ENCODE data around the gene AK5.
A peak's percentile ranks its signal among the peaks of the same experiment; 100 is the strongest.
"Not testable (repeated sequence)": the region's sequence is repeated elsewhere in the genome, so short reads cannot be mapped to it uniquely, and the experiment has no call there.

AK5 gene

DNA sequence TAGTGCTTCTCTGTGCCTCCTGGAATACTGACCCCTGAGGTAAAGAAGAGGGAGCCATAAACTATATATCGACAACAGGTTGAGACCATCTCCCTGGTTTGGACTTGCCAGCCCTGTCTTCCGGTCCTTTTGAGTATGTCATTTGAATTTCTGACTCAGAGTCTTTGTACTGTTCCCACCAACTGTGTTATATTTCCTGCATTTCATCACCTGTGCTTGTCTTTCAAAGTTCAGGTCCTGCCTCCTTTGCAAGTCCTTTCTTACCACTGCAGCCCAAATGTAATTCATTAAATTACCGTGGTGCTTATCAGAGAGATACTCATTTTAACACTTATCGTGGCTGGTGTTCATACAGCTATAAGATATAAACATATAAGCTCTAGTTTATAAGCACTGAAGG lies 10.7 kb downstream of the AK5 start:
- in situ Hi-C loops (cut with MboI; ENCODE audit: low pct_unique_long_range_greater_than_20kb, low sequenced_read_pairs, unreplicated experiment), result no loop called here
- no peak for DNase-seq (ENCODE audit: low spot score)
- TF ChIP-seq, protein P1, sequence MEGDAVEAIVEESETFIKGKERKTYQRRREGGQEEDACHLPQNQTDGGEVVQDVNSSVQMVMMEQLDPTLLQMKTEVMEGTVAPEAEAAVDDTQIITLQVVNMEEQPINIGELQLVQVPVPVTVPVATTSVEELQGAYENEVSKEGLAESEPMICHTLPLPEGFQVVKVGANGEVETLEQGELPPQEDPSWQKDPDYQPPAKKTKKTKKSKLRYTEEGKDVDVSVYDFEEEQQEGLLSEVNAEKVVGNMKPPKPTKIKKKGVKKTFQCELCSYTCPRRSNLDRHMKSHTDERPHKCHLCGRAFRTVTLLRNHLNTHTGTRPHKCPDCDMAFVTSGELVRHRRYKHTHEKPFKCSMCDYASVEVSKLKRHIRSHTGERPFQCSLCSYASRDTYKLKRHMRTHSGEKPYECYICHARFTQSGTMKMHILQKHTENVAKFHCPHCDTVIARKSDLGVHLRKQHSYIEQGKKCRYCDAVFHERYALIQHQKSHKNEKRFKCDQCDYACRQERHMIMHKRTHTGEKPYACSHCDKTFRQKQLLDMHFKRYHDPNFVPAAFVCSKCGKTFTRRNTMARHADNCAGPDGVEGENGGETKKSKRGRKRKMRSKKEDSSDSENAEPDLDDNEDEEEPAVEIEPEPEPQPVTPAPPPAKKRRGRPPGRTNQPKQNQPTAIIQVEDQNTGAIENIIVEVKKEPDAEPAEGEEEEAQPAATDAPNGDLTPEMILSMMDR (IDR thresholded peaks at IDR 0.05; ENCODE audit: extremely low read depth, insufficient read depth, missing control alignments), result no peak

DNA sequence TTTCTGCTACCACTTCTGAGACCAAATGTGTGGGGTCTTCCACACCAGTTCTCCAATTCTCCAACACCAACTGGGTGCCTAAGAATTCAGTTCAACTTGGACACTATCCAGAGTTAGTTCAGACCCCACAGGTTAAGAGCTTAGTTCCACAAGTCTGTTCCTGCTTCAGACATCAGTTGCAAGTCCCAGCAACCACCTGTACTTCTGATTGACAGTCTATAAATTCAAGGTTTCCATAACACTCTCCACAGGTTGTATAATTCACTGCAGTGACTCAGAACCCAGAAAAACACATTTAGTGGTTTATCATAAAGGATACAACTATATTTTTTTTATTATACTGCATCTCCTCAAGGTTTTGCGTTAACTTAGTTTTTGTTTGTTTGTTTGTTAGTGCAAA lies 18.7 kb downstream of the AK5 start:
- TF ChIP-seq, protein P1 (IDR thresholded peaks at IDR 0.05; ENCODE audit: extremely low read depth, insufficient read depth, missing control alignments), result no peak
- in situ Hi-C loops (cut with MboI; ENCODE audit: low pct_unique_long_range_greater_than_20kb, low sequenced_read_pairs, unreplicated experiment), result no loop called here
- DNase-seq (ENCODE audit: low spot score), result no peak

DNA sequence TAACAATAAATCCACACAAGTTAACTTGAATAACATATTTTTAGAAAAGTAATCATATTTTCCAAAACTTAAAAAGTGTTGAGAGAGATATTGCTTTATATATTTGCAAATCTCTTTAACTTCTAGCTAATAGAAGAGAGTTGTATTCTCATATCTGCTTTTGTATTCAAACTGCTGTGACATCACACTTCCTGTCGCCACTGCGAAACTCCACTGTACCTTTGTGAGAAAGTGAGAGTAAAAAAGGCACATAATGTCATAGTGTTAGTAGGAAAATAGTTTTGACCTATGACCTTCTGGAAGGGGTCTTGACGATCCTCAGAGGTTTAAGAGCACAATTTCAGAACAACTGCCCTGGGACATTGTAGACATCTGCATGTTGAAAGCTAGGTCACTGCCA lies 21.6 kb downstream of the AK5 start:
- TF ChIP-seq, protein P1 (IDR thresholded peaks at IDR 0.05; ENCODE audit: extremely low read depth, insufficient read depth, missing control alignments), result no peak
- DNase-seq (ENCODE audit: low spot score), result no peak
- in situ Hi-C loops (cut with MboI; ENCODE audit: low pct_unique_long_range_greater_than_20kb, low sequenced_read_pairs, unreplicated experiment), result no loop called here

DNA sequence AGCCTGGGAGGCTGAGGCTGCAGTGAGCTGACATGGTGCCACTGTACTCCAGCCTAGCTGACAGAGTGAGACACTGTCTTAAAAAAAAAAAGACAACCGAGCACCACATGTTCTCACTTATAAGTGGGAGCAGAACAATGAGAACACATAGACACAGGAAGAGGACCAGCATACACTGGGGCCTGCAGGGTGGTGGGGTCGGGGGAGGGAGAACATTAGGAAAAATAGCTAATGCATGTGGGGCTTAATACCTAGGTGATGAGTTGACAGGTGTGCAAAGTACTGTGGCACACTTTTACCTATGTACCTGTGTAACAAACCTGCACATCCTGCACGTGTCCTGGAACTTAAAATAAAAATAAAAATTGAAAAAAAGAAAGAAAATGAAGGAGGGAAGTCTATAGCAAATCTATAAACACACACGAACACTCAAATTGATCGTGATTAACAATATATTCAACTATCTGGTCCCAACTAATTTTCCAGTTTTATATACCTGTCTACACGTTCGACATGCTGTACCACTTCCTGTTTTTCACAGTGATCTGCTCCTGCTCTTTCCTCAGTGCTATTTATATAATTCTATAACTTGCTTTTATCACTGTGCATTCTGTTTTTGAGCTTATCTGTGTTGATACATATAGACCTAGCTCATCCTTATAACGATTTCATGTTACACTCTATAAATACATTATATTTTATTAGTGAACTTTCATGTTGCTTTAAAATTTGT lies 27.2 kb downstream of the AK5 start:
- TF ChIP-seq, protein P1 (IDR thresholded peaks at IDR 0.05; ENCODE audit: extremely low read depth, insufficient read depth, missing control alignments), result no peak
- in situ Hi-C loops (cut with MboI; ENCODE audit: low pct_unique_long_range_greater_than_20kb, low sequenced_read_pairs, unreplicated experiment), result no loop called here
- DNase-seq (ENCODE audit: low spot score), result no peak

DNA sequence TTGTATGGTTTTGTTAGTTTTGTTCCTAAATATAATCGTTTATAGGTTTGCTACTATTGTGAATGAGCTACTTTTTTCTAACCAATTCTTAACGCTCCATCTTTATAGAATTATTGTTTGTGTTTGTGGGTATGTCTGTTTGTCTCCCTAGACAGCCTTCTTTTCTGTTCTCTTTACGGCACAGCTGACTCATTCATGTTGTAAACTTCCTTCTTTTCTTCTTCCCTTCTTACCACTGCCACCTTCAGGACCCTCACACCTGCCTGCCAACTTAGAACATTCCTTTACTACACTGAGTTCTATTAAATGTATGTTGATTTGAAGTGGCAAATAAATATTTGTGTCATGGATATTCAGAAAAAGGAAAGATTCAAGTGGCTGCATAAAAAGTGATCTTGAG lies 29.1 kb downstream of the AK5 start:
- no peak for DNase-seq (ENCODE audit: low spot score)
- in situ Hi-C loops (cut with MboI; ENCODE audit: low pct_unique_long_range_greater_than_20kb, low sequenced_read_pairs, unreplicated experiment), result no loop called here
- TF ChIP-seq, protein P1 (IDR thresholded peaks at IDR 0.05; ENCODE audit: extremely low read depth, insufficient read depth, missing control alignments), result no peak

DNA sequence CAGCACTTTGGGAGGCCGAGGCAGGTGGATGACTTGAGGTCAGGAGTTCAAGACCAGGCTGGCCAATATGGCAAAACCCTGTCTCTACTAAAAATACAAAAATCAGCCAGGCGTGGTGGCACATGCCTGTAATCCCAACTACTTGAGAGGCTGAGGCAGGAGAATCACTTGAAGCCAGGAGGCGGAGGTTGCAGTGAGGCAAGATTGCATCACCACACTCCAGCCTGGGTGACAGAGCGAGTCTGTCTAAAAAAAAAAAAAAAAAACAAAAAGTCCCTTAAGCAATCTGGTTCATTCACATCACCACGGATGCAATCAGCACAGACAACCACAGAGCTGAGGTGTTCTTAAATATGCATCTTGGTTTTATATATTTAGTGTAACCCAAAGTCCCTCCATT lies 30.5 kb downstream of the AK5 start:
- in situ Hi-C loops (cut with MboI; ENCODE audit: low pct_unique_long_range_greater_than_20kb, low sequenced_read_pairs, unreplicated experiment); DNase-seq (ENCODE audit: low spot score): not testable (repeated sequence)

DNA sequence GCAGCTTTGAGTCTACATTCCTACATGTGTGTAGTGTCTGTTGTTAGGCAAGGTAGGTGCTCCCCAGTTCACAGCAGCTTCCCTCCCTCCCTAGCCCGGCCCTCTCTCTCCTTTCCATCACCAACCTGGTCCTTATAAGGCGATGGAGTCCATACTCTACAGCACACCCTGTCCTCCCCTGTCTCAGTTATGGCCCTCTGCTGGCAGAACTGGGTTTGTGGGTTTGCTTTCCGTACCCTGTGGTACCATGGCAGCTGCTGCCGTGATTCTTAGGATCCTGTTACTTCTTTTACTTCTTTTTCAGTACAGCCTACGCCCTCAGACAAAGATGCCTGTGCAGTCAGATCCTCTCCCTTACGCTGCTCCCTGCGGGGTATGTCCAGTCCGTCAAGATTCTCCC lies 31.7 kb downstream of the AK5 start:
- no peak for DNase-seq (ENCODE audit: low spot score)
- in situ Hi-C loops (cut with MboI; ENCODE audit: low pct_unique_long_range_greater_than_20kb, low sequenced_read_pairs, unreplicated experiment), result no loop called here
- TF ChIP-seq, protein P1 (IDR thresholded peaks at IDR 0.05; ENCODE audit: extremely low read depth, insufficient read depth, missing control alignments), result peak; percentile 28
